Liver (tissue), 9 donors: Measurements from ENCODE around the gene KCNQ4. TPM values are rescaled to one million over a fixed set of nuclear protein-coding genes. Genes with fewer than 3 reads are reported as not detected.

Experiments used
- DNase-seq: peaks from one replicate; pipeline ENCODE4 v3.0.0-alpha.2; 2017; ENCODE audit warnings: low spot score
- H3K27ac ChIP-seq, 2 donors: one replicate each; pipeline ENCODE4 v1.7.0; 2013; ENCODE audit warnings: inconsistent platforms in 2 of 2, low read length in 2 of 2, control low read depth in 1 of 2, low read depth in 1 of 2, mild to moderate bottlenecking in 1 of 2
- H3K27me3 ChIP-seq, 4 donors: one replicate each; pipeline versions ENCODE4 v1.6.1 to v1.7.0; 2013; ENCODE audit warnings: low read length in 3 of 4, inconsistent platforms in 1 of 4, mild to moderate bottlenecking in 1 of 4, moderate library complexity in 1 of 4; ENCODE audit not compliant: control insufficient read depth in 4 of 4, insufficient read depth in 4 of 4
- H3K36me3 ChIP-seq, 4 donors: one replicate each; pipeline versions ENCODE4 v1.6.1 to v1.7.0; 2013; ENCODE audit warnings: low read length in 3 of 4, mild to moderate bottlenecking in 3 of 4, low read depth in 1 of 4, moderate library complexity in 1 of 4; ENCODE audit not compliant: control insufficient read depth in 4 of 4, insufficient read depth in 3 of 4
- H3K4me1 ChIP-seq, 4 donors: one replicate each; pipeline versions ENCODE4 v1.6.1 to v1.7.0; 2013; ENCODE audit warnings: low read length in 3 of 4, mild to moderate bottlenecking in 3 of 4, moderate library complexity in 1 of 4; ENCODE audit not compliant: control insufficient read depth in 4 of 4, insufficient read depth in 4 of 4
- H3K4me3 ChIP-seq, 3 donors: one replicate each; pipeline versions ENCODE4 v1.6.1 to v1.7.0; 2013; ENCODE audit warnings: low read length in 3 of 3, control low read depth in 1 of 3, low read depth in 1 of 3, mild to moderate bottlenecking in 1 of 3
- H3K9ac ChIP-seq, 2 donors: one replicate each; pipeline ENCODE4 v1.7.0; 2013; ENCODE audit warnings: low read length in 2 of 2, mild to moderate bottlenecking in 2 of 2, moderate library complexity in 2 of 2, control low read depth in 1 of 2, low read depth in 1 of 2
- H3K9me3 ChIP-seq, 4 donors: one replicate each; pipeline versions ENCODE4 v1.6.1 to v1.7.0; 2013; ENCODE audit warnings: low read length in 3 of 4; ENCODE audit not compliant: control insufficient read depth in 4 of 4
- ATF3 ChIP-seq: IDR thresholded peaks from 2 replicates; pipeline ENCODE4 v1.6.1; 2016; ENCODE audit warnings: antibody characterized with exemption
- CTCF ChIP-seq: fragments of 150-350 bp; IDR thresholded peaks from 2 replicates; pipeline ENCODE4 v1.5.1; 2017; ENCODE audit warnings: improper control_type of control experiment, low read depth, low read length; ENCODE audit not compliant: missing input control
- EGR1 ChIP-seq, 2 donors: IDR thresholded peaks; 2 replicates each; pipeline ENCODE4 v1.6.1; 2016 to 2018; ENCODE audit warnings: antibody characterized with exemption in 2 of 2, low read depth in 2 of 2
- HNF4G ChIP-seq: IDR thresholded peaks from 2 replicates; pipeline ENCODE4 v1.6.1; 2016; ENCODE audit warnings: antibody characterized with exemption
- JUND ChIP-seq, 2 donors: IDR thresholded peaks; 2 replicates each; pipeline ENCODE4 v1.6.1; 2016; ENCODE audit warnings: antibody characterized with exemption in 2 of 2
- MAX ChIP-seq: IDR thresholded peaks from 2 replicates; pipeline ENCODE4 v1.6.1; 2016; ENCODE audit warnings: antibody characterized with exemption
- NR2F2 ChIP-seq: IDR thresholded peaks from 2 replicates; pipeline ENCODE4 v1.6.1; 2016; ENCODE audit warnings: antibody characterized with exemption
- RAD21 ChIP-seq, 2 donors: IDR thresholded peaks; 2 replicates each; pipeline ENCODE4 v1.6.1; 2016; ENCODE audit warnings: antibody characterized with exemption in 2 of 2, mild to moderate bottlenecking in 2 of 2
- REST ChIP-seq: IDR thresholded peaks from 2 replicates; pipeline ENCODE4 v1.6.1; 2016; ENCODE audit warnings: antibody characterized with exemption, mild to moderate bottlenecking
- RXRA ChIP-seq, 2 donors: IDR thresholded peaks; 2 replicates each; pipeline ENCODE4 v1.6.1; 2017 to 2018; ENCODE audit warnings: antibody characterized with exemption in 2 of 2, mild to moderate bottlenecking in 1 of 2
- SP1 ChIP-seq: IDR thresholded peaks from 2 replicates; pipeline ENCODE4 v1.6.1; 2018; ENCODE audit warnings: antibody characterized with exemption, mild to moderate bottlenecking
- TAF1 ChIP-seq: conservative IDR thresholded peaks from 2 replicates; pipeline ENCODE4 v1.6.1; 2016; ENCODE audit warnings: antibody characterized with exemption, mild to moderate bottlenecking
- YY1 ChIP-seq: IDR thresholded peaks from 2 replicates; pipeline ENCODE4 v1.6.1; 2016; ENCODE audit warnings: antibody characterized with exemption, mild to moderate bottlenecking
- ZBTB33 ChIP-seq: IDR thresholded peaks from 2 replicates; pipeline ENCODE4 v1.6.1; 2016; ENCODE audit warnings: antibody characterized with exemption
- WGBS: extraction: QIAGEN DNeasy Blood & Tissue Kit; methylation state at CpG from one replicate; pipeline ENCODE4 v1.1.7; 2013; 5-methylcytosine and 5-hydroxymethylcytosine counted together
- polyA plus RNA-seq, 2 donors: library from polyadenylated mRNA; stranded (reverse) in 1 of 2; unstranded in 1 of 2; fragments of 200-250 nt in 1 of 2; fragments of >200 nt in 1 of 2; fragmentation: Nextera tagmentation in 1 of 2; extraction: Ambion mirVana in 1 of 2; gene quantifications; one replicate each; pipeline versions ENCODE4 v1.2.1 to v1.2.3, GENCODE V29; 2013 to 2015
- total RNA-seq, 2 donors: library from RNA; depleted of rRNA; stranded (reverse); fragments of >200 nt; gene quantifications; one replicate each; pipeline ENCODE4 v1.2.3, GENCODE V29; 2014
- donor health status: healthy.
- donor health status: healthy.
- donor health status: healthy.
- donor health status: healthy.
- donor health status: healthy.

The KCNQ4 gene
- total and polyA plus RNA-seq, 4 donors: 0.10 to 2.1 (median 0.27) TPM

- 88% methylated on average over 2 of the region's 2 CpGs for WGBS
- Histone ChIP-seq H3K27ac (no peak overlapping the region), H3K9ac (no peak overlapping the region), H3K4me3 (no peak overlapping the region), H3K9me3 (peaks cover 0 to 2% (median 0%) of the 10 kb centered on the region in 4 donors), H3K27me3 (no peaks in the 10 kb centered on the region), H3K36me3 (no peaks in the 10 kb centered on the region), H3K4me1 (peaks cover 0 to 3% (median 0%) of the 10 kb centered on the region in 4 donors)
- no peak for DNase-seq
- TF ChIP-seq SP1 (no peak), RAD21 (IDR thresholded peaks at IDR 0.05) (no peak), HNF4G (no peak), TAF1 (no peak), ZBTB33 (no peak), YY1 (no peak), JUND (IDR thresholded peaks at IDR 0.05) (no peak), NR2F2 (no peak), RXRA (IDR thresholded peaks at IDR 0.05) (no peak), EGR1 (IDR thresholded peaks at IDR 0.05; ENCODE audit: low read depth in 2 of 2) (no peak), REST (no peak), CTCF (no peak), ATF3 (no peak), MAX (no peak)
Measured at GRCh38 chr1:40876436-40876761, 92.8 kb downstream of the KCNQ4 start.

- Histone ChIP-seq H3K4me3 (no peak overlapping the region), H3K9ac (no peak overlapping the region), H3K27me3 (no peaks in the 10 kb centered on the region), H3K36me3 (no peaks in the 10 kb centered on the region), H3K27ac (no peak overlapping the region), H3K9me3 (peaks cover 0 to 2% (median 0%) of the 10 kb centered on the region in 4 donors), H3K4me1 (peaks cover 0 to 3% (median 0%) of the 10 kb centered on the region in 4 donors)
- 96% methylated on average over 1 of the region's 1 CpG for whole genome bisulfite sequencing
- no peak for TF ChIP-seq ATF3
- no peak for TF ChIP-seq HNF4G
- TF ChIP-seq TAF1: no peak
- TF ChIP-seq NR2F2: no peak
- TF ChIP-seq MAX: no peak
- TF ChIP-seq RXRA (IDR thresholded peaks at IDR 0.05): no peak
- TF ChIP-seq RAD21 (IDR thresholded peaks at IDR 0.05): no peak
- TF ChIP-seq EGR1 (IDR thresholded peaks at IDR 0.05; ENCODE audit: low read depth in 2 of 2): no peak
- no peak for TF ChIP-seq JUND (IDR thresholded peaks at IDR 0.05)
- no peak for DNase-seq
Measured at GRCh38 chr1:40876891-40877290, 93.3 kb downstream of the KCNQ4 start.
